HG03280 (cell line): ENCODE measurements around the gene FBXO34.
A peak's percentile ranks its signal among the peaks of the same experiment; 100 is the strongest.
"Not testable (repeated sequence)": the region's sequence is repeated elsewhere in the genome, so short reads cannot be mapped to it uniquely, and the experiment has no call there.

Experiments used
- ATAC-seq: cut with Tn5 transposase; IDR thresholded peaks from one replicate; pipeline ENCODE4 v1.9.1; 2021; ENCODE audit warnings: mild to moderate bottlenecking, moderate library complexity; ENCODE audit not compliant: unreplicated experiment

The FBXO34 gene

DNA sequence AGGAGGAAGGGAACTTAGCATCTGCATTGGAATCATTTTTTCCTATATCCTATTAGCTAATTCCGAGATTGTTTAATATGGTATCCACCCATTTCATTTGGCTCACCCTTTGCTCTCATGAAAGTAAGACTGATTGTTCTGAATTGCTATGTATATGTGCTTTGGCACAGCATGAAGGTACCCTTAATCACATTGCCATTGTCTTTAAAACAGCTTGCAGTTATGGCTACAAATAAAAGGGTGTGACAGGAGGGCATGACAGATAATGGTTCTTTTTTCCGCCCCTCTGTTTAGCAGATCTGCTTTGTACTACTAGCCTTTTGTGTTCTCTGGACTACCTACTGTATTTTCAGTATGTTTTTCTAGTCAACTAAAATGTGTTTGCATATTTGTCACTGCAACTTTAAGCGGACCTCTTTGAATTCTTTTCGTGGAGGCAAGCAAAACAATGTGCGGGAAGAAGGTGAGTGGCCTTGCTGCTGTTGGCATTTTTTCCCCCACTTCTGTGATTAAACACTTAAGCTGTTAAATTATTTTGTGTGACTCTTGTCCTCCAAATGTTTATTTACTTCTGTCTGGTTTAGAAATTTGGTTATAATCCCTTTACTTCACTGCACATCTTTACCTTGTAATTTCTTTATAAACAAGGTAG, 35.8 kb downstream of the FBXO34 start:
- ATAC-seq: no peak

DNA sequence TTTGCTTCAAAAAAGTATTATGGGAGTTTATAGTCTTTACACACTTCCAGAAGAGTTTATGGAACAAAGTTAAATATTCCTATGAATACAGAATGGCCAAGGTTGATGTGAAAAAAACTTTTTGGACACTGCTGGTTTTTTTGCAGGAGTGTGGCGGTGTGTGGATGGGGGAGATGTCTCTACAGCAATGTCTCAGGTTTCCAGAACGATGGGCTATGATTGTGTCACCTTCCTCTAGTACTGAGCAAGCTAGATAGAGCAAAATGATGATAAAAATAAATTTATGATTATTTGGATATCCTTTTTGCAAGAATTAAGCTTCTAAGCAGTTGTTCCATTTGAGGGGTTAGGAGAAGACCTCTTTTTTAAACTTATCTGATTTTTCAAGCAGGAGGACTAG, 37.9 kb downstream of the FBXO34 start:
- ATAC-seq: no peak

DNA sequence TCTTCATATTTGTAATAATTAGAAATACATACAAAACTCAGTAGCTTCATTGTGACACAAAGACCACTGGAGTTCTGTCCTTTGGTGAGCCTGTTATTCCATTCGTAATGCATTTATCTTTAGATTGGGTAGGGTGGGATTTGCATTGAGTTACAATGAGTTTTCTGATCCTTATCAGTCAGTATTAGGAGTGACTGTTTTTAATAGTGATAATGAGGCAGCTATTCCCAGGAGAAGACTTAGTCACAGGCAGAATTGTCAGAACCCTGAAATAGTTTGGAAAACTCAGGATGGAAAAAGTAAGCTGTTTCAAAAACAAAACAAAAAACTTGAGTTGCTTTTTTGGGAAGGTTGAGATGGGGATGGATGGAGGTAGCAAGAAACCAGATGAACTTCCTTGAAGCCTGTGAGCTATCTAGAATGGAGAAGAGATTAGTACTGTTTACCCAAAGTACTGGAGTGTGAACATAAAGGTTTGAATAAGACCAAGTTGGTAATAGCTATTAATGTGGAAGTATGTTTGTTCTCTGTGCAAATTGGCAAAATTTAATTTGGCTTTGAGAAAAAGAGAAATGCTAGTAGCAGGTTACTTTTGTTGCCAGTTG, 38.6 kb downstream of the FBXO34 start:
- ATAC-seq: no peak

DNA sequence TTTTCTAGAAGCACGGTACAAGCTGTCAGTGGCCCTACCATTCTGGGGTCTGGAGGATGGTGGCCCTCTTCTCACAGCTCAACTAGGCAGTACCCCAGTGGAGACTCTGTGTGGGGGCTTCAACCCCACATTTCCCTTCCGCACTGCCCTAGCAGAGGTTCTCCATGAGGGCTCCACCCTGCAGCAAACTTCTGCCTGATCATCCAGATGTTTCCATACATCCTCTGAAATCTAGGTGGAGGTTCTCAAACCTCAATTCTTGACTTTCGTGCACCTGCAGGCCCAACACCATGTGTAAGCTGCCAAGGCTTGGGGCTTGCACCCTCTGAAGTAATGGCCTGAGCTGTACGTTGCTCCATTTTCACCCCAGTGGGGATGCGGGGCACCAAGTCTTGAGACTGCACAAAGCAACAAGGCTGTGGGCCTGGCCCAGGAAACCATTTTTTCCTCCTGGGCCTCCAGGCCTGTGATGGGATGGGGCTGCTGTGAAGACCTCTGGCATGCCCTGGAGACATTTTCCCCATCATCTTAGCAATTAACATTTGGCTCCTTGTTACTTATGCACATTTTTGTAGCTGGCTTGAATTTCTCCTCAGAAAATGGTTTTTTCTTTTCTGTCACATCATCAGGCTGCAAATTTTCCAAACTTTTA, 41.3 kb downstream of the FBXO34 start:
- ATAC-seq: not testable (repeated sequence)

DNA sequence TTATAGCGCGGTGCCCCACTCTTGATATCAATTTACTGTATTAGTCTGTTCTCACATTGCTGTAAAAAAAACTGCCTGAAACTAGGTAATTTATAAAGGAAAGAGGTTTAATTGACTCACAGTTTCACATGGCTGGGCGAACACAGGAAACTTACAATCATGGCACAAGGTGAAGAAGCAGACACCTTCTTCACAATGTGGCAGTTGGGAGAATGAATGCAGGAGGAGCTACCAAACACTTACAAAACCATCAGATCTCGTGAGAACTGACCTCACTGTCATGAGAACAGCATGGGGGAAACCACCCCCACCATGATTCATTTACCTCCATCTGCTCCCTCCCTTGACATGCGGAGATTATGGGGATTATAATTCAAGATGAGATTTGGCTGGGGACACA, 42.3 kb downstream of the FBXO34 start:
- ATAC-seq: no peak

DNA sequence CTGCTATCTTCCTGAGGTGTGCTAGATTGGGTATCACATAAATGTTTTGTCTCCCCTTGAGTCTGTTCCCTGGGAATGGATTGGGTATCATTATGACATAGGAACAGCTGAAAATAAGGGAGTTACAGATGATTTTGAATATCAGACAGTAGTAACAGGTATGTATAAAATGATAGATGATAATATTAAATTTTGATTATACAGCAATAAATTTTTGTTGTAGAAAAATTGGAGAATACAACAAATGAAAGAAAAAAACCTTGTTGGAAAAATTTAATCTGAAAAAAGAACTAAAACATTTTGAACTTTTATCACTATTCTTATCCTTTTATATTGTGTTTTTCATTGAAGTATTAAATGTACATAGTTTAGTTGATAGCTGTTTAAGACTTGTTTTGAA, 43.2 kb downstream of the FBXO34 start:
- no peak for ATAC-seq

DNA sequence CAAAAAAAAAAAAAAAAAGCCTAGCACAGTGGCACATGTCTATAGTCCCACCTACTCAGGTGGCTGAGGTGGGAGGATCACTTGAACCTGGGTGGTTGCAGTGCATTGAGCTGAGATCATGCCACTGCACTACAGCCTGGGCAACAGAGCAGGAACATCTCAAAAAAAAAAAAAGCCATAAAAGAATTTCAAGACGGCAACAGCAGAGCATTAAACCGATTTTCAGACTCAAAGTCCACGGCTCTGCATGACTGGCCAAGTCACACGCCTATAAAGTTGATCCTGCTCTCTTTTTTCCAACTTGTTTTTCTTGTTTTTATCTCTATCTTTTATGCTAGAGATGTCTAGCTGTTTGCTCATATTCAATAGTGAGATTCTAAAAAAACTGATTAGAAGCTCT, 45.3 kb downstream of the FBXO34 start:
- no peak for ATAC-seq

DNA sequence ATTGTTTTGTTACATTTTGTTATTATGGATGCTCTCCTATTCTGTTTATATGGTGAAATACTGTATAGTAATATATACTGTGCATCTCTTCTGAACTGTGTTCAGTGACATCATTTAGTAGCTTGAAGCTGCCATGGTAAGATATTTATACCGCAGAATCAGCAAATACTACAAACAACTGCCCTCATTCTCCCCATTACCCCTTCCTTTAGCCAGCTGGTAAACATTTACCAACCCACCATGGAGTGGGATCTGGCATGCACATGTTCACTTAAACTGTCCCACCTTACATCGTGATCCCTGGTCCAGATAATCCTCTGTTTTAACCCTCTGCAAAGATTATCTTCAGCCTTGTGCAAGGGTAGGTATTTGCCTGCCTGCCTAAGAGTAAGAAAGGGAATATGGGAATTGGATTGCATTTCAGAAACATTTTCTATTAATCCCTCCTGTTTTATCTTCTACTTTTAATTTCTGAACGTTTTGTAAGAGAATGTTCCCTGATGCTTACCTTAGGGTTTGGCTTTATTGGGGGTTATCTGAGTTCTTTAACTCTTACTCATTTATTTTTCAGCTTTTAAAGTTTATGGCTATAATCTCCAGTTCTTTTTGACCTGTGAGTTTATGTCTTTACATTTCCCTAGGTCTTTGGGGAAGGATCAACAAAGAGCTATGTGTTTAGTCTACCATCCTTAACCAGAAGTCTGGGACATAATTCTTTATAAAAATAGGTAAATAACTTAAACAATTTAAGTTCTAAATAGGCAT, 46.5 kb downstream of the FBXO34 start:
- no peak for ATAC-seq

DNA sequence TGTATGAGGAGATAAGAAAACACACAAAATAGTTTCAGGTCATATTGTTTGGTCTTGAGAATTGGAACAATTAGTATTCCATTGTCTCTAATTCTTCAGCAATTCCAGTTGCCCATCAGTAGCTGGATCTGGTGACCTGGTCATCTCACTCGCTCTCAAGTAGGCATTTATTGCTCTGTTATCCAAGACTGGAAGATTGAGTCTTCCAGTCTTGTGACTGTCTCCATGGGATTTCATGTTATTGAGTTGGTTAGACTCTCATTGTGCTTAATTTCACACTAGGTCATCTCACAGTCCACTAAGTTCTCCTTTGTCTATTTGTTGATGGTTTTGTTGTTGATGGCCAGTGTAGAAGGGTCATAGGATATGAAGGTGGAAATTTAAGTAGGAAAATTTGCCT, 47.5 kb downstream of the FBXO34 start:
- ATAC-seq: no peak

DNA sequence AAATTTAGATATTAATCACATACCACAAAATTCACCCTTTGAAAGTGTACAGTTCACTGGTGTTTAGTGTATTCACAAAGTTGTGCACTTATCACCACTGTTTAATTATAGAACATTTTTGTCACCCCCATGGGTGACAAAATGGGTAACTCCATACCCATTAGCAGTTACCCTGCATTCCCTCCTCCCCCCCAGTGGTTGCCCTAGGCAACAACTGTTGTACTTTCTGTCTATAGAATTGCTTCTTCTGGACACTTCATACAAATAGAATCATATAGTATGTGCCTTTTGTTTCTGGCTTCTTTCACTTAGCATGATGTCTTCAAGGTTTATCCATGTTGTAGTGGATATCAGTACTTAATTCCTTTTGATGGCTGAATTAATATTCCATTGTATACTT, 52.7 kb downstream of the FBXO34 start:
- ATAC-seq: no peak

DNA sequence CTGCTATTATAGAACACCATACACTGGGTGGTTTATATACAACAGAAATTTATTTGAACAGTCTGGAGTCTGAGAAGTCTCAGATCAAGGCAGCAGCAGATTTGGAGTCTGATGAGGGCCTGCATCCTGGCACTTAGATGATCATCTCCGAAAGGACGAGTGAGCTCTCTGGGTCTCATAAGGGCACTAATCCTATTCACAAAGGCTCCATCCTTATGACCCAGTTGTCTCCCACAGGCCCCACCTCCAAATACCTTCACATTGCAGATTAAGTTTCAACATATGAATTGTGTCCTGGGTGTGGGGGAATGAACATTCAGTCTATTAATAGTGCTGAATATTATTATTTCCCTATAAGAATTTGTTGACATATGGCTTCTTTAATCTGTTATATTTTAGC, 53.6 kb downstream of the FBXO34 start:
- no peak for ATAC-seq

DNA sequence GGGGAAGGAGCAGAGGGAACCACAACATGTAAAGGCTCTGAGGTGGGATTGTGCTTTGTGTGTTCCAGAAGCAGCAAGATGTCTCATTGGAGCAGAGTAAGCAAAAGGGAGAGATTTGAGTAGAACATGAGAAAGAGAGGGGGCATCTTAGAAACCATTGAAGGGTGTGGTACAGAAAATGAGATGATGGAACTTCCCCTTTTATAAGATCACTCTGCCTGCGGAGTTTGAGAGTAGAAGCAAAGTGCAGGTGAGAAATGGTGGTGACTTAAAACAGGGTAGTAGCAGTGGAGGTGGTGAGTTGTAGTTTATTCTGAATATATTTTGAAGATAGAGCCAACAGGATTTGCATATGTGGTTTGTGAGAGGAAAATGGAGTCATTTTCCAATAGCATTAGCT, 56.0 kb downstream of the FBXO34 start:
- ATAC-seq: peak; percentile 73

DNA sequence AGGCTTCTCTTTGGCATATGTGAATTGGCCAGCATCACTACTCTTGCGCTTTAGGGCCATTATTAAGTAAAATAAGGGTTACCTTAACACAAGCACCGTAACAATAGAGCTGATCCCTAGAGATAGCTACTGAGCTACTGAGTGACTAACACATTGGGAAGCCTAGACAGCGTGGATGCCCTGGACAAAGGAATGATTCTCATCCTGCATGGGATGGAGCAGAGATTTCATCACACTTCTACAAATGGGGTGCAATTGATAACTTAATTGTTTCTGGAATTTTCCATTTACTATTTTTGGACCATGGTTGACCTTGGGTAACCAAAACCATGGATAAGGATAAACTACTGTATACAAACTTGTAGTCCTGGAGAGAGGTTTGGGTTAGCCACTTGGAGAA, 57.1 kb downstream of the FBXO34 start:
- ATAC-seq: no peak

DNA sequence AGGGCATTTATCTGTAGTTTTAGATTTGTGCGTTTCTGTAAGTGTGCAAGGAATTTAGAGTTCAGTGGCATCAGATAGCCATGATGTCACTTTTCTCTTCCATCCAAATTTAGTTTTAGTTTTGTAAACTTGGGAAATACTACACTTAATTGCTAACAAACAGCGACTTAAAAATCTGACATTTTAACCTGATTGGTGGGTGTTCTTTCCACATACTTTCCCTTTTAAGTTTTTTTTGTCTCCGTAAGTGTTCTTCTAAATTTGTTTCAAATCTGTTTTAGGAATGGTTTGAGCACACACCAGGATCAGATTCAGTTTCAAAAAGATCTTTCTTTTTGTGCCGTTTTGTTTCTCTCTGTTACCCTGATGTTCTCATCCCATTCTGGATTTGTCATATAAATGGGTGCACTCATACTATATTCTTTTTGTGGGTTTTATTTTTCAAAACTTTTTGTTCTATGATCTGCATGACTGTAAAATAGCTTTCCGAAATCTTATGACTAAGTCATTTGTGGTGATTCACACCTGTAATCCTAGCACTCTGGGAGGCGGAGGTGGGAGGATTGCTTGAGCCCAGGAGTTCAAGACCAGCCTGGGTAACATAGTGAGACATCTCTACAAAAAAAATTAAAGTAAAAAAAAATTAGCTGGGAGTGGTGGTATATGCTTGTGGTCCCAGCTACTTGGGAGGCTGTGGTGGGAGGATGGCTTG, 58.9 kb downstream of the FBXO34 start:
- ATAC-seq: no peak

DNA sequence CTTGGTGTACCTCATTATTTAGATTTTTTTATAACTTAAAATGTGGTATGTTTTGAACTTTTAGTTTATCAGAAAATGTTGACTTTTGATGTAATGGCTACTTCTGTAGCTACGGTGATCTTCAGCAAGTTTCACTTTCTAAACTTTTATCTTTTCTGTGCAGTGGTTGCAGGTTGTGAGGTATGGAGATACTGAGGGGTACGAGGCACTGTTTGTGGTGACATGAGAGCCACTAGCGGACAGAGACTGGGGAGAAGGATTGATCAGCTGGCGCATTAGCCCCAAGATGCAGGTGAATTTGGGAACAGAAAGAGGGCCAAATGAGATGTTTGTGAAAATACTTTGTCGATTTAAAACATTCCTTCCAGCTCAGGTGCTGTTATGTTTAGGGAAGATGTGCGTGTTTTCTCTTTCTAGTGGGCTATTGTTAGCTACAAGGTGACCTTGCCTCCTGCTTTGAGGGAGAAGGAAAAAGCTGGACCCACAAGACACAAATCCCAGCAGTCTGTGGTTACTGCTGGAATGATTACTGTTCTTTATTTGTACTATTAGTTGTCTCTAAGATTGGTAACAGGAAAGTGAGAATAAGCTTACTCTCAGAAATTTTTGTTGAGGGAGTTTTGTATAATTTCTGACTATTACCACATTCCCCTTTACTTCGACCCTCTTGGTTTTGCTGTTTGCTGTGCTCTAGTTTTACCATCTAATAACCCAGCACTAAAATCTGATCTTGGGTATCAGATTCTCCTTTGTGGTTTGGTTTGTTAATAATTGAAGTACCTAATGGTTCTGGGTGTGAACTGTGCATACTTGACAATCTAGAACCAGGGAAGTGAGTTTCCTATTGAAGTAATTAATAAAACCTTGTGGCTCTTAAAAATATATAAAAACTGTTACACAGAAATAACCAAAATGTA, 61.7 kb downstream of the FBXO34 start:
- no peak for ATAC-seq

DNA sequence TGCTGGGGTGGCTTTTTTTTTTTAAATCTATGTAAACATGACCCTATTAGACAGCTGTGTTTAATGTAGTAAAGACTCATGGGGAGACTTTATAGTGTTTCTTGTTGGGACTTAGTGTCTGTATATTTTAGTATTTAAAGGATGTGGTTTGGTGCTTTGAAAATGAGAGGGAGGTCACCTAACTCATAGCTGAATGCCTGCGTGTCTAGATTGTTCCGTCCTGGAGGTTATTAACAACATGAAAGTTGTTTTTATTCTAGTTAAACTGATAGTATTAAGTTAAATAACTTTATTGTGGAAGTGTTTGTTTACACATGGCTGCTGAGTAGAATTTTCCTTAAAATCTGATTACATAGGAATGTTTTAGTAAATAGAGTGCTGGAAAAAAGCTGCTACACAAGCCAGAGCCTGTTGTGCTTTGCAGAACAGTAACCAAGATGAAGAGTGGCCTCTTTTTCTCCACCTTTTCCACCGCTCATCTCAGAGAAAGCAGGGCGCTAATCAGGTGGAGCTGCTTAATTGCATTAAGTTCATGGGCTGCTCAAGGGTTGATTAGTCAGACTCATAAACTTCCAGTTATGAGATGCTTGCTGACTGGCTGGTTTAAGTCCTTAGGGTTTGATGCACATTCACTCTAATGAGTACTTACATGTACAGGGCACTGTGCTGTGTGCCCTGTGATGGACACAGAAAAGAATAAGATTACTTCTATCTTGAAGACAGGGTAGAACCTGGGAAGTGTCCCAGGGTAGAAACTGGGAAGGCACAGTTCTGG, 62.7 kb downstream of the FBXO34 start:
- ATAC-seq: no peak

DNA sequence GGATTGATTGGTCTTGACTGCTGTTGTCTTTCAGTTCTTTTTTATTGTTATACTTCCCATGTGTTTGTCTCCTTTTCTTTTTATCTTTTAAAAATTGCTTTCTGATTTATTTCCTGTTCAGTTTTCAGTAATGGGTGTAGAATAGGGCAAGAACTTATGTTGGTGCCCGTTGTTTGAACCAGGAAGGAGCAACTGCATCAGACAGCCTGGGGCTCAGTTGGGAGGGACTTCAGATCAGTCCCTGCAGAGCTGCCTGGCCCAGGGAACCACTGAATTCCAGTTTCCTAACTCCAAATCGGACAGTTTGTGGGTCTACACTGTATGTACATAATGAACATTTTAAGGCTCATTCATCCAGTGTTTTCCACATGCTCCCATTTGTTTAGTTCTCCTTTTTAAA, 64.9 kb downstream of the FBXO34 start:
- no peak for ATAC-seq

DNA sequence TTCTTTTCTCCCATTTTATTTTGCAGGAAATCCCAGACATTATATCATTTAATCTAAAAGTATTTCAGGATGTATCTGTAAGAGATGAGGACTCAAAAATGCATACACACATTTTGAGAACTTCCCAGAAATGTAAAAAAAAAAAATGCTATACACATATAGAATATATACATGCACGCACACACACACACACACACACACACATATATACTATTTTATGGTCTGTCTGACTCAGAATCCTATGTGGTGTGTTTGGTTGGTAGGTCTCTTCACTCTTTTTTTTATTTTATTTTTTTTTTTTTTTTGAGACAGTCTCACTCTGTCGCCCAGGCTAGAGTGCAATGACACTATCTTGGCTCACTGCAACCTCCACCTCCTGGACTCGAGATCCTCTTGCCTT, 65.5 kb downstream of the FBXO34 start:
- no peak for ATAC-seq

DNA sequence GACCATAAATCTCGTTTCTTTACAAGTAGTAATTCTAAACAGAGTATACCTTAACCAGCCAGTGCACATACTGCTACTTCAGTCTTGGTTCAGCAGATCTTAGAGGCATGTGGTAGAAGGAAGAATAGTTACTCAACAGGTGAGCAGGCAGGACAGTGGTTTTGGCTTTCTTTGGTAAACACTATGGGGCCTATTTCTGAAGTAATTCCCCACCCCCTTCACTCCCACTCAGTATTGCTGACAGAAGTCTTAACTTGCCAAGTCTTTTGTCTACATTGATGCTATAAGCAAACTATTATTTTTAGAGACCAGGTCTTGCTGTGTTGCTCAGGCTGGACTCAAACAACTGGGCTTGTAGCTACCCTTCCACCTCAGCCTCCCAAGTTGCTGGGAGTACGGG, 68.5 kb downstream of the FBXO34 start:
- ATAC-seq: peak; percentile 77
